HG03139 (cell line): ENCODE measurements around the gene IRX2.

Experiments
- ATAC-seq: cut with Tn5 transposase; IDR thresholded peaks from one replicate; pipeline ENCODE4 v1.9.1; 2021; ENCODE audit not compliant: unreplicated experiment

IRX2 gene

GRCh38 chr5:2751592-2752021 lies at the start of gene IRX2:
IRX2 (minus strand) TSS chr5:2751677; CDS start chr5:2751413, 264 bp downstream.
- no peak for ATAC-seq

DNA sequence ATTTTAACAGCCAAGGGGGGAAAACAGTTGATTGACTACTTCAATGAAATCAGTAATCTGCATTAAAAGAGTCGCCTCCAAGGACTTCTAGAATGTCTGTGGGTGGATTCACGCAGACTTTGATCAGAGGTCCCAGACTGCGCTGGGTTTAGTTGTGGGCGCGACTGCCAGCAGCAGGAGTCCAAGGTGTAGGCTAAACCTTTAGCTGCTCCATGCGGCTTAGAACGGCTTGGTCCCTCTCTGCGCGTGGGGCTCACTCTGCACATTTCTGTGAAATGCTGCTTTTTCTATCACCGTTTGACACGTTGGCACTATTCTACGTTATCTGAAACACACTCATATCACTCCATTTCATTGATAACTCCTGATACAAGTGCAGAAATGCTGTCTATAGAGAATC lies 48.6 kb upstream of the IRX2 start:
- no peak for ATAC-seq

- no peak for ATAC-seq
Measured at GRCh38 chr5:2797981-2798380, 46.5 kb upstream of the IRX2 start.

DNA sequence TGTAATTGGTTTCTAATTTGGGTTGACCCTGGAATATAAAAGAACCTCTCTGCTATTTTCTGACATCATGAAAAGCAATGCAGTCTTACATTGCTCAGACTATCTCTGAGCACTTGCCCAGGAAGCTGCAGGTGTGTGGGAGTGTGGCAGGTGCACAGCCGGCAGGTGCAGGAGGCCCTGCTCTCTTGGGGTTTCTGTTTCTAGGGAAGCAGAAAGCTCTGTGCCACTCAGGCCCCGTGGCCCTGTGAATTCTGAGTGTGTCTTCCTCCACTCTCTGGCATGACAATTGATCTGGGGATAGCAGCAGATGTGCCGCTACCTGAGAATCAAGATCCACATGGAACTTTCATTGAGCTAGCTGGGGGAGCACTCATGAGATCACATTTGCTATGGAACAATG lies 45.7 kb upstream of the IRX2 start:
- no peak for ATAC-seq

- no peak for ATAC-seq
Measured at GRCh38 chr5:2783223-2783622, 31.7 kb upstream of the IRX2 start.

GRCh38 chr5:2782658-2783057 lies 31.2 kb upstream of the IRX2 start:
- no peak for ATAC-seq

GRCh38 chr5:2780421-2781171 lies 29.1 kb upstream of the IRX2 start:
- no peak for ATAC-seq

- ATAC-seq: no peak
Measured at GRCh38 chr5:2779459-2779858, 28.0 kb upstream of the IRX2 start.

DNA sequence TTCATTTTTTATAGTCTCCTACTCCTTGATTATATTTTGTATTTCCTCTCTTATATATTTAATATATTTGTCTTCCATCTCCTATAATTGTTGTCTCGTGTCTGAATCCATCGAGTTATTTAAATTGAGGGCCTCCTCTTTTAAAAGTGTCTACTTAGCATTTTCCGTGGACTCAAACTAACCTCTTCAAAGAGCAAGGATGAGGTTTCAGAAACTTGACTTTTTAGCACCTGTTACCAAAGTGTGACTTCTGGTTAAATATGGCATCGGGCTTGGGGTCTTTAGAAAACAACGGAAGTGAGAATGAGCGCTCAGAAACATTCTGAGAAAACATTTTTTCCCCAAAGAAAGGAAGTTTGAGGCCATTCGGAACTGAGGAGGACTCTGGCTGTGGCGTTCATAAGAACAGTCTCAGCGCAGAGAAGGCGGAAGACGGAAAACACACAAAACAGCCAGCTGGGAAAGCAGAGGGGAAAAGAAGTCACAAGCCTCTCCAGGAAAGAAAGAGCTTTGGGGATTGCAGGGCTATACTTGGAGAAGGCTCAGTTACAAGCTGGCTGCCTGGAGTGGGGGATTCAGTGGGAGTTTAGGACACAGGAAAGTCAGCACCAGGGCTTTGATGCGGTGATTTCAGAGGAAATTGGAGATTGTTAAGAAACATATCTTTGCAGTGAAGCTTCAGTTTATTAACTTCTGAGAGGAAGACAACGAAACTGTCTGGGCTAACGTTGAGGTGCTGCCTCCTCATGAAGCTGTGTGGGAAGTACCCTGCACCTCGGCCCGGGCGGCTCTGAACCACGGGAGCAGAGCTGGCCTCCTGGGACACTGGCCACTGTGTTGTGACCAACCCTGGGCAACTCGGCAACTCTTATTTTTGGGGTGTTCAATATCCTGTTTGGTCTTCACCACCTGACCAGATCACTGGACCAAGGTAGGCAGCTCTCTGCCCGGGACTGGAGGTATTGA lies 25.1 kb upstream of the IRX2 start:
- ATAC-seq: no peak

GRCh38 chr5:2773327-2773726 lies 21.9 kb upstream of the IRX2 start:
- no peak for ATAC-seq

DNA sequence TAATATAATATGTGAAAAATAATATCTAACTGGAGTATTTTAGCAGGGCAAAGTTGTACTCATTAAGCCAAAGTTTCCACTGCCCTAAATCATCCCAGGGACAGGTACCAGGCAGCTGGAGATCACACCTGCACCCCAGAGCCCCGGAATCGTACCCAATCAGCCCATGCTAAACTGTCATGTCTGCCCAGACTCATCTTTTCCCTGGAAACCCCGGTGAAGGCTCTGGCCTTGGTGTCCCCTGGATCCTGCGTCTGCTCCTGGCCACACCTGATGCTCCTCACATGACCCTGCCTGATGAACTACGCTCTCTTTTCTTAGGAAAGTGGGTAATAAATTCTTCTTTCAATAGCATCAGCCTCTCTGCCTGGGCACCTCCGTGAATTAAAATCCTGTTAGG lies 15.6 kb upstream of the IRX2 start:
- no peak for ATAC-seq

DNA sequence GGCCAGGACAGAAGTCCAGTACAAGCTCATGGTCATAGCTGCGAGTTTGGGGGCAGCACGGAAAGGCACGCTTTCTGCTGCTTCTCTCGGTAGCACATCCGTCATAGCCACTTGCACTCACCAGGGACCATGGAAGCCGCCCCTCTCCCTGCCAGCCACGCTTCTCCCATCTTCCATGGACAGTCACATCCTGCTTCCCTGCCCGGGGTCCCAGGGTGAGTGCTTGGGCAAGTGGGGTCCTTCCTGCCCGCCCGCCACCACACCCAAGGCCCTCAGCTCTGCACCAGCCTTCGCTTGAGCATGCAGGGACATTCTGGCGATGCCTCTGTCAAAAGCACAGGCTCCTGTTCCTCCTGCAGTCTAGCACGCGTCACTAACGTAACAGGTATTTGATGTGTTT lies 13.1 kb upstream of the IRX2 start:
- ATAC-seq: no peak

- ATAC-seq: no peak
Measured at GRCh38 chr5:2763533-2763794, 12.0 kb upstream of the IRX2 start.

GRCh38 chr5:2762744-2763532 lies 11.5 kb upstream of the IRX2 start:
- ATAC-seq: no peak

DNA sequence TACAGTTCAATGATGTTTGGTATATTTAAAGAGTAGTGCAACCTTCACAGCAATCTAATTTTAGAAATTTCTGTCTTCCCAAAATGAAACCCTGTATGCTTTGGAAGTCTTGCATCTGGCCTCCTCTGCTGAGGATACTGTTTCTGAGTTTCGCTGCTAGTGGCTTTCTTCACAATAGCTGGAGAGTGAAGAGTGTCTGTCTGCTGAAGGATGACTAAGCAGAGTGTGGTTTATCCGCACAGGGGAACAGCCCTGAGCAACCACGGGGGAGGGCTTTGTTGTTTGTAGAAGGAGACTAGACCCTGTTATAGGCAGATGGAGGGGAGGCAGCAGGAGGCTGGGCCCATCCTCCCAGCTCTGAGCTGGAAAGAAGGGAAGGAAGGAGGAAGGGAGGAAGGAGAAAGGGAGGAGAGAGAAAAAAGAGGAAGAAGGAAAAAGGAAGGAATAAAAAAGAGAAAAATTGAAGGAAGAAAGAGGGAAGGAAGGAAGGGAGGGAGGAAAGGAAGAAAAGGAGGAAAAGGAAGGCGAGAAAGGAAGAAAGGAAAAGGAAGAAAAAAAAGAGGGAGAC lies 10.5 kb upstream of the IRX2 start:
- no peak for ATAC-seq

DNA sequence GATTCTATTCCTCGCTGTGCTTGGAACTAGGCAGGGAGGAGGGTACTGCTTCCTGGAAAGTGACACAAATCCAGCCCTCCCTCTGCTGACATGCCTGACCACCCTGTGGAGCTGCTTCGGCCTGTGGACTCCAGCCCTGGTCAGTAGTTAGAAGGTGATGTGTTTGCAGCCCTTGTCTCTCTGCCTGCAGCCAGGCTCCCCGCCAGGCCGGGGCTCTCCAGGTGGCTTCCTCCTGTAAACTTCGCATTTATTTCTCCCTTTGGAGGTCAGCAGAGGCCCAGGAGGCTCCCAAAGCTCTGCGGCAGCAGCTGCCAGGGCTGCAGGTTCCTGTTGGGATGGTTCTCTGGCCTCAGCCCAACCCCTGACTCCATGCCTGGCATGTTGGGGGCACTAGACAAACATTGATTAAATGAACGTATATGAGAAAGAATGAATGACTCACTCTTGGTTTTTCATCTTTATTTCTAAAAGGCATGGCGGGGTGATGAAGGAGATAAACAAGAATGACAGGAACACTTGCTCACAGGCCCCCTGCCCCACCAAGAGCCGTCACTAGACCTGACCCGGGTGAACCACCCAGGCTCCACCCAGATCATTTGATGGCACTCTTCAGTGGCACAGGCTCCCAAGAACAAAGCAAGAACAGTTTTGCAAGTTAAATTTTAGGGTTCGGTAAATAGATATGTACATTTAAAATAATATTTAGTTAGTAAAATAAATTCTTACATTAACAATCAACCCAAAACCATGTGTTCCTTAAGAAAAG lies 8.4 kb upstream of the IRX2 start:
- ATAC-seq: no peak

DNA sequence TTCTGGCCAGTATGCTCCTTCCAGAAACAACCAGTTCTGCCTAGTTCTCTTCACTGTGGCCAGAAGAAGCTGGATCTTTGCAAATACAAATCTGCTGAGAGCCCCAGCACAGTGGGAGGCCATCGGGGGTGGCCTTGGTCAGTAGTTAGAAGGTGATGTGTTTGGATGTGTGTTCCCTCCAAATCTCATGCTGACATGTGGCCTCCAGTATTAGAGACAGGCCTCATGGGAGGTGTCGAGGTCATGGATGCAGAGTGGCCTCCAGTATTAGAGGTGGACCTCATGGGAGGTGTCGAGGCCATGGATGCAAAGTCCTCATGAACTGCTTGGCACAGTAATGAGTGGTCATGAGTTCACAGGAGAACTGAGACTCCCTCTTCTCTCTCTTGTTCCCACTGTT lies 7.6 kb upstream of the IRX2 start:
- no peak for ATAC-seq

DNA sequence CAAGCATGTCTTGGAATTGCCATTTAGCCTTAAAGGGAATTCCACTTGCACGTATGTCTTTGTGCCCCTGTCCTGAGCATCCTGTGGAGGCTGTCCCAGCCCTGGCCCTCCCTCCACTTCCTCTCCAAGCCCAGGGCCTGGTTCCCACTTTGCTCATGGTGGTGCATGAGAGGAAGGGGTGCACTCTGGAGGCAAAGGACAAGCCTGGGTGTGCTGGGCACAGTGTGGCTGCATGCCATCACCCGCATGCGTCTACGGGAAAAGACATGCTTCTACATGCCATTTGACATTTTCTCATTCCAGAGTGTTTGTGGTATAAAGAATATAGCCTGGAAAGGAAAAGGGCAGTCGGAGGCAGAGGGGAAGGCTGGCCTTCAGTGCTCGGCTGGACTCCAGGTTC lies 7.2 kb upstream of the IRX2 start:
- ATAC-seq: no peak

DNA sequence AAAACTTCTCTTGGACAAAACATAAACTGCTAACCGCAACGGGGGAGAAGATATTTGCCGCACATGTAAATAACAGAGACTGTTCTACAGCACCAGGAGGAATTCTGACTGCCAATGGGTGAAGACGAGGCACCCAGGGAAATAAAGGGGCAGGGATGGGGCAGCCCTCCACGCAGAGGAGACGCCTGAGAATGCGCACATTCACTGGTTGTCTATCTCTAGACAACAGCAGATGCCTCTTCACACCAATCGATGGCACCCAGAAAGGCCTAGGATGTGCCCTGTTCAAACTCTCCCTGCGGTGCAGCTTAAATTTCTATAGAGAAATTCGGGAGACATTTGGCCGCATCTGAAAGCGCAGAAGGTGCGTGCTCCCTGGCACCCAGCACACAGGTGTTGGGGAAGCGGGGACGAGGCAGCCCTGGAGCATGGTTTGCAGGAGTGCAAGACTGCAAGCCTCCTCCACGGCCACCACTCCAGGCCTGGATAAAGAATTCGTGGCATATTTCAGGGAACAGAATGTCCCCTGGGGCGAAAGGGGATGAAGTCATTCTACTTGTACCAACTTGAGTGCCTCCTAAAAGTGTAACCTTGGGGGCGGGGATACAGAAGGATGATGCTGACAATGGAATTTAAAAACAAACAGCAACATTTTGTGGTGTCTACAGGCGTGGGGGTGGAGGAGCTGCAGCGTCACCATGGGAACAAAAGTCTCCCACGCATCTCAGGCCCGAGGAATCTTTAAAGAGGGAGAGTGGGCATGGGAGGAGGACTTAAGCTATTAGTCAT lies 6.3 kb upstream of the IRX2 start:
- ATAC-seq: no peak
